ENCODE results near the gene VSIG1. TPM values are rescaled to one million over a fixed set of nuclear protein-coding genes. Genes with fewer than 3 reads are reported as not detected.

VSIG1 gene
- total RNA-seq, 1 experiment from 2014 or later = 1.5 TPM

DNA sequence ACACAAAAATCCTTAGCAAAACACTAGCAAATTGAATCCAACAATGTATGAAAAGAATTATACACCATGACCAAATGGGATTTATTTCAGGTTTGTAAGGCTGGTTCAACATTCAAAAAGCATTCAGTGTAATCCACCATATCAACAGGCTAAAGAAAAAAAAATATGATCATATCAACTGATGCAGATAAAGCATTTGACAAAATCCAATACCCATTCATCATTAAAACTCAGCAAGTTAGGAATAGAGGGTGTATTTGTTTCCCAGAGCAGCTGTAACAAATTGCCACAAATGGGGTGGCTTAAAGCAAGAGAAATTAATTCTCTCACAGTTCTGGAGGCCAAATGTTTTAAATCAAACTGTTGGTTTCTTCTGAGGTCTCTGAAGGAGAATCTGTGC, 10.7 kb downstream of the VSIG1 start:
- no peak overlapping the region for H2AFZ ChIP-seq (ENCODE audit: low read length)
- no peak overlapping the region for H2AK5ac ChIP-seq (ENCODE audit: insufficient read length, low read length)
- Mint-ChIP-seq H3K27me3 (ENCODE audit: low read depth) (peaks cover 1% of the 10 kb centered on the region; the same call in 1 of the 2 replicates), H3K36me3 (ENCODE audit: insufficient read depth in 1 of 3, low read depth in 3 of 3) (no peaks in the 10 kb centered on the region), H3K4me1 (no peaks in the 10 kb centered on the region), H3K27ac (no peak overlapping the region; a peak in 1 of 7 replicates), H3K9me3 (peaks cover 0 to 11% of the 10 kb centered on the region in 2 experiments; a peak in 3 of 5 replicates), H3K4me3 (no peak overlapping the region)
- no peaks in the 10 kb centered on the region for H3K79me1 ChIP-seq (ENCODE audit: insufficient read depth, low read depth, low read length, poor library complexity, severe bottlenecking)
- no peak overlapping the region for H2BK120ac ChIP-seq (ENCODE audit: low read depth, low read length, poor library complexity, severe bottlenecking)
- DNase-seq = no peak
- H4K5ac ChIP-seq (ENCODE audit: insufficient read length, low read depth, low read length) = no peak overlapping the region
- H4K20me1 ChIP-seq (ENCODE audit: control insufficient read depth, insufficient read depth, insufficient read length) = no peaks in the 10 kb centered on the region
- no peak overlapping the region for H3T11ph ChIP-seq (ENCODE audit: low read length)
- no peak overlapping the region for H3K4ac ChIP-seq (ENCODE audit: low read depth, low read length)
- no peaks in the 10 kb centered on the region for H3K79me2 ChIP-seq (ENCODE audit: insufficient read depth, low read length)
- no peaks in the 10 kb centered on the region for H3K4me1 ChIP-seq (ENCODE audit: insufficient read depth, low read length)
- H3K27ac ChIP-seq (ENCODE audit: insufficient read length, low read depth, low read length) = no peak overlapping the region
- no peak overlapping the region for H2BK5ac ChIP-seq (ENCODE audit: insufficient read length, low read length)
- no peak overlapping the region for H3K23ac ChIP-seq (ENCODE audit: insufficient read length, low read depth, low read length)
- H3K4me2 ChIP-seq (ENCODE audit: insufficient read depth, insufficient read length, low read length) = no peak overlapping the region
- H4K8ac ChIP-seq (replicated peaks; ENCODE audit: insufficient read length, low read depth, low read length) = no peak overlapping the region
- no peak overlapping the region for H3K56ac ChIP-seq (ENCODE audit: insufficient read length, low read depth, low read length)
- H3K27me3 ChIP-seq (ENCODE audit: insufficient read depth, low read length) = no peaks in the 10 kb centered on the region
- H2BK15ac ChIP-seq (ENCODE audit: low read depth, low read length) = no peak overlapping the region
- H3K23me2 ChIP-seq (ENCODE audit: insufficient read length, low read depth, low read length, poor library complexity, severe bottlenecking) = no peaks in the 10 kb centered on the region
- TF ChIP-seq, protein P1, sequence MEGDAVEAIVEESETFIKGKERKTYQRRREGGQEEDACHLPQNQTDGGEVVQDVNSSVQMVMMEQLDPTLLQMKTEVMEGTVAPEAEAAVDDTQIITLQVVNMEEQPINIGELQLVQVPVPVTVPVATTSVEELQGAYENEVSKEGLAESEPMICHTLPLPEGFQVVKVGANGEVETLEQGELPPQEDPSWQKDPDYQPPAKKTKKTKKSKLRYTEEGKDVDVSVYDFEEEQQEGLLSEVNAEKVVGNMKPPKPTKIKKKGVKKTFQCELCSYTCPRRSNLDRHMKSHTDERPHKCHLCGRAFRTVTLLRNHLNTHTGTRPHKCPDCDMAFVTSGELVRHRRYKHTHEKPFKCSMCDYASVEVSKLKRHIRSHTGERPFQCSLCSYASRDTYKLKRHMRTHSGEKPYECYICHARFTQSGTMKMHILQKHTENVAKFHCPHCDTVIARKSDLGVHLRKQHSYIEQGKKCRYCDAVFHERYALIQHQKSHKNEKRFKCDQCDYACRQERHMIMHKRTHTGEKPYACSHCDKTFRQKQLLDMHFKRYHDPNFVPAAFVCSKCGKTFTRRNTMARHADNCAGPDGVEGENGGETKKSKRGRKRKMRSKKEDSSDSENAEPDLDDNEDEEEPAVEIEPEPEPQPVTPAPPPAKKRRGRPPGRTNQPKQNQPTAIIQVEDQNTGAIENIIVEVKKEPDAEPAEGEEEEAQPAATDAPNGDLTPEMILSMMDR (conservative IDR thresholded peaks at IDR 0.05) = no peak
- H2BK12ac ChIP-seq (ENCODE audit: insufficient read length, low read depth, low read length) = no peak overlapping the region
- H3K9me3 ChIP-seq (ENCODE audit: control insufficient read depth, low read depth, low read length) = no peaks in the 10 kb centered on the region
- H4K91ac ChIP-seq (ENCODE audit: insufficient read length, low read depth, low read length) = no peak overlapping the region
- H2BK20ac ChIP-seq (ENCODE audit: low read depth, low read length, poor library complexity, severe bottlenecking) = no peak overlapping the region
- H3K9ac ChIP-seq (ENCODE audit: extremely low read depth, insufficient read length, low read length) = no peak overlapping the region
- no peak overlapping the region for H3K18ac ChIP-seq (ENCODE audit: insufficient read length, low read depth, low read length)
- H3K14ac ChIP-seq (ENCODE audit: insufficient read depth, low read length) = no peak overlapping the region
